Activated T-helper 17 cell treated with anti-CD3 and anti-CD28 coated beads, Interleukin-2, amount 50 U/mL, for 72 hours (primary cell): ENCODE results near the gene NPAS1. TPM values are rescaled to one million over a fixed set of nuclear protein-coding genes. Genes with fewer than 3 reads are reported as not detected.
"Not testable (repeated sequence)": the region's sequence is repeated elsewhere in the genome, so short reads cannot be mapped to it uniquely, and the experiment has no call there.

ENCODE experiments used
- ATAC-seq: fragments of 150-1000 bp; cut with Tn5 transposase; replicated peaks from 2 replicates; pipeline ENCODE4 v1.10.0; 2021; ENCODE audit warnings: mild to moderate bottlenecking, moderate library complexity
- H3K27ac Mint-ChIP-seq: one replicate; pipeline ENCODE4 v1.8.0; 2022; ENCODE audit warnings: mixed read lengths
- H3K27me3 Mint-ChIP-seq: one replicate; pipeline ENCODE4 v1.8.0; 2022; ENCODE audit warnings: mixed read lengths
- H3K36me3 Mint-ChIP-seq: one replicate; pipeline ENCODE4 v1.8.0; 2022; ENCODE audit warnings: low read depth, mild to moderate bottlenecking, mixed read lengths
- H3K4me1 Mint-ChIP-seq: one replicate; pipeline ENCODE4 v1.8.0; 2022; ENCODE audit warnings: mixed read lengths
- H3K4me3 Mint-ChIP-seq: one replicate; pipeline ENCODE4 v1.8.0; 2022; ENCODE audit warnings: mild to moderate bottlenecking, mixed read lengths
- H3K9me3 Mint-ChIP-seq: one replicate; pipeline ENCODE4 v1.8.0; 2022; ENCODE audit warnings: mixed read lengths
- total RNA-seq, 2 donors: library from RNA; stranded (reverse); gene quantifications; one replicate each; pipeline ENCODE4 v1.2.3, GENCODE V29; 2022

The NPAS1 gene
- total RNA-seq, 2 donors from 2014 or later = 0.42 to 0.73 TPM

- Mint-ChIP-seq H3K27me3 (no peaks in the 10 kb centered on the region), H3K27ac (no peak overlapping the region), H3K9me3 (no peaks in the 10 kb centered on the region), H3K4me1 (no peaks in the 10 kb centered on the region), H3K36me3 (peaks cover 50% of the 10 kb centered on the region), H3K4me3 (no peak overlapping the region)
- ATAC-seq = no peak
Measured at GRCh38 chr19:47000373-47000772, 19.3 kb upstream of the NPAS1 start.

DNA sequence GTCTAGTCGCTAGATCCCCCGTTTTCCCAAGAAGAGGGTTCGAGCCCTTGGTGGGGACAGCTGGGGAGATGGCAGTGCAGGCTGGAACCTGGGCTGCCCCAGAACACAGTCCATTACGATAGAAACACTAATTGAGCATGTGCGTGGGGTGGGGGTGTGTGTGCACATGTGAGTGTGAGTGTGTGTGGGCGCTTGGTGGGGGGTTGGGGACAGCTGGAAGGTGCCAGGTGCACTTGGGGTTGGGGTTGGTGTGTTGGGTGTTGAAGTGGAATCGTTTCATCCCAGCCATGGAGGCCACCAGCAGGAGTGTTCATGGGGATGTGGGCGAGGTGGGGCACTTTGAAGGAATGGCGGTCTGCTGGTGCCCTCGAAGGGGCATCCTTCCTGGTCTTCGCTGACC, 18.1 kb upstream of the NPAS1 start:
- no peaks in the 10 kb centered on the region for H3K4me1 Mint-ChIP-seq
- no peaks in the 10 kb centered on the region for H3K27me3 Mint-ChIP-seq
- H3K9me3 Mint-ChIP-seq = peaks cover 3% of the 10 kb centered on the region
- ATAC-seq = no peak
- peaks cover 50% of the 10 kb centered on the region for H3K36me3 Mint-ChIP-seq
- no peak overlapping the region for H3K27ac Mint-ChIP-seq
- H3K4me3 Mint-ChIP-seq = no peak overlapping the region

- Mint-ChIP-seq H3K27ac (no peak overlapping the region), H3K27me3 (no peaks in the 10 kb centered on the region), H3K4me3 (no peak overlapping the region), H3K4me1 (no peaks in the 10 kb centered on the region), H3K36me3 (peaks cover 44% of the 10 kb centered on the region), H3K9me3 (peaks cover 3% of the 10 kb centered on the region)
- ATAC-seq = no peak
Measured at GRCh38 chr19:47002106-47002766, 17.4 kb upstream of the NPAS1 start.

DNA sequence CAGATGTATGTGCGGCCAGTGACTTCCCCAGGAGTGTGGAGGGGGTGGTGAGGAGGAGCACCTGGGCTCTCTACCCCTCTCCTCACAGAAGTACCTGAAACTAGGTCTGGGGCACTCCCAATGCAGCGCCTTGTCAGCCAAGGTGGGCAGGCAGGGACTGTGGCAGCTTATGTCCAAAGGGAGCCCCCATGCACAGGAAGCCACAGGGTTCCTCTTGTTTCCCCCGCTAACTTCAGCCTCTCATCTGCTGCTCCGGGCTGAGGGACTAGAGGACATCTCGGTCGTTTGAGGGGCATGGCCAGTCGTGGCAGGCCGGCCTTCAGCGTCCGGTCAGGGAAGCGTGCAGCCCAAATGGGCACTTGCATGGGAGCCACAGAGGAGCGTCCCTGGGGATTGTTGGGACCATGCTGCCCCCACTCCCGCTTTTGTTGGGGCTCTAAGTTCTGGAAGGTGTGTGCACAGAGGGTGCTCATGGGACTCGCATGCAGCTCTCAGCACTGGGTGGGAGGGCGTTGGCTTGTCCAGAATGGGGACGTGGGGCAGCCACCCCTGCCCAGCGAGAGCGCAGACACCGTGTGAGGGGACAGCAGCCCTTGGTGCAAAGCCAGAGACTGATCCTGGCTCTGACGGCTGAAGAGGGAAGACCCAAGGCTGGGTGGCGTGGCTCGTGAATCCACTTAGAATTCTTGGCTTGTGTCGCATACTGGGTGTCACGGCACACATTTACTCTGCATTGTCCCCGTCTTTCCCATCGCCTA, 16.6 kb upstream of the NPAS1 start:
- Mint-ChIP-seq H3K4me3 (no peak overlapping the region), H3K36me3 (peaks cover 36% of the 10 kb centered on the region), H3K4me1 (no peaks in the 10 kb centered on the region), H3K9me3 (peaks cover 3% of the 10 kb centered on the region), H3K27me3 (no peaks in the 10 kb centered on the region), H3K27ac (peak overlapping the region; percentile 65)
- no peak for ATAC-seq

GRCh38 chr19:47003611-47004465, 15.8 kb upstream of the NPAS1 start:
- Mint-ChIP-seq H3K27me3 (no peaks in the 10 kb centered on the region), H3K4me1 (no peaks in the 10 kb centered on the region), H3K9me3 (peaks cover 3% of the 10 kb centered on the region), H3K36me3 (peaks cover 30% of the 10 kb centered on the region), H3K27ac (peak overlapping the region; percentile 65), H3K4me3 (no peak overlapping the region)
- peak; percentile 16 for ATAC-seq

GRCh38 chr19:47005164-47005641, 14.4 kb upstream of the NPAS1 start:
- H3K27ac Mint-ChIP-seq = no peak overlapping the region
- H3K36me3 Mint-ChIP-seq = peaks cover 18% of the 10 kb centered on the region
- H3K9me3 Mint-ChIP-seq = peaks cover 3% of the 10 kb centered on the region
- H3K27me3 Mint-ChIP-seq = no peaks in the 10 kb centered on the region
- ATAC-seq = no peak
- no peaks in the 10 kb centered on the region for H3K4me1 Mint-ChIP-seq
- H3K4me3 Mint-ChIP-seq = no peak overlapping the region

DNA sequence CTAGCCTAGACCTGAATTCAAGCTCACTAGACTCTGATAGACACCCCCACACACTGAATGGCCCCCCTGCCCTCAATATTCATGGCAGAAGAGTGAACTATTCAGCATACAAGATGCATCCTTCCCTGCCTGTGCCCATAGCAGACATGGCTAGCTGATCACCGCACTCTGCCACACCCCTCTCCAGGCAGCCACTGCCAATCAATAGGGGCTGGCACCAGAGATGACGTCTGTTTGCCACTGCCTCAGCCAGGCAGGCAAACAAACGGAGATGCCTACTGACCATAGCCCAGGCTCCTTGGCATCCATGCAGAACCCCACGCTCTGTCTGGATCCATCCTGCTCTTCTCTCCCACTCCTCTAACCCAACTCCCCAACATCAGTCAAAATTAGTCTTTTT, 13.8 kb upstream of the NPAS1 start:
- Mint-ChIP-seq H3K27ac (no peak overlapping the region), H3K4me3 (no peak overlapping the region), H3K4me1 (no peaks in the 10 kb centered on the region), H3K27me3 (no peaks in the 10 kb centered on the region), H3K36me3 (peaks cover 12% of the 10 kb centered on the region), H3K9me3 (peaks cover 3% of the 10 kb centered on the region)
- peak; percentile 37 for ATAC-seq

DNA sequence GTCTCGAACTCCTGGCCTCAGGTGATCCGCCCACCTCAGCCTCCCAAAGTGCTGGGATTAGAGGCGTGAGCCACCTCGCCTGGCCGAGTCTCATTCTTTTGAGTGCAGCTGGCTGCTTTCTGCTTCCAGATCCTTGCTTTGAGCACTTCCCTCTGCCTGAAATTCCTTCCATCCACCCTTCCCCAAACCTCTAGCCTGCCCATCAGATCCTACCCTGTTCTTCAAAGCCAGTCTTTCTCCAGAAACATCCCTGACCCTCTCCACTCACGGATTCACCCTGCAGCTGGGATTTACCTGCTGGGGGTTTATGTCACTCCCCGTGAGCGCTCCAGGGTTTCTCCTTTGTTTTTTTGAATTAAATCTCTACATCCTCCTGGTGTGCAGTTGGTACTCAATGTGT, 13.1 kb upstream of the NPAS1 start:
- Mint-ChIP-seq H3K4me3 (no peak overlapping the region), H3K27me3 (no peaks in the 10 kb centered on the region), H3K36me3 (peaks cover 5% of the 10 kb centered on the region), H3K27ac (peak overlapping the region; percentile 41), H3K4me1 (no peaks in the 10 kb centered on the region), H3K9me3 (peaks cover 3% of the 10 kb centered on the region)
- no peak for ATAC-seq

DNA sequence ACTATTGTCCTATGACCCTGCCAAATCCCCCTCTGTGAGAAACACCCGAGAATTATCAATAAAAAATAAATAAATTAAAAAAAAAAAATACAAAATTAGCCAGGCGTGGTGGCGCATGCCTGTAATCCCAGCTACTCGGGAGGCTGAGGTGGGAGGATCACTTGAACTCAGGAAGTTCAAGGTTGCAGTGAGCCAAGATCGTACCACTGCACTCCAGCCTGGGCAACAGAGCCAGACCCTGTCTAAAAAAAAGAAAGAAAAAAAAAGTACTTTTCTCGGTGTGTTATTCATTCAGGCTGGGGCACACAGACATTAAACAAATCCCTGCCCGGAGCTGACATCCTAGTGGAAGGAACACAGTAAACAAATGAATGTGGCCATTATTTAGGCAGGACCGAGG, 9.1 kb upstream of the NPAS1 start:
- not testable (repeated sequence) for H3K4me3 Mint-ChIP-seq, H3K4me1 Mint-ChIP-seq, H3K27ac Mint-ChIP-seq, H3K36me3 Mint-ChIP-seq, H3K27me3 Mint-ChIP-seq, H3K9me3 Mint-ChIP-seq, ATAC-seq

GRCh38 chr19:47012617-47013016, 7.0 kb upstream of the NPAS1 start:
- Mint-ChIP-seq H3K27ac (peak overlapping the region; percentile 52), H3K36me3 (no peaks in the 10 kb centered on the region), H3K27me3 (no peaks in the 10 kb centered on the region), H3K9me3 (no peaks in the 10 kb centered on the region), H3K4me3 (peak overlapping the region; percentile 39), H3K4me1 (peaks cover 10% of the 10 kb centered on the region)
- no peak for ATAC-seq

DNA sequence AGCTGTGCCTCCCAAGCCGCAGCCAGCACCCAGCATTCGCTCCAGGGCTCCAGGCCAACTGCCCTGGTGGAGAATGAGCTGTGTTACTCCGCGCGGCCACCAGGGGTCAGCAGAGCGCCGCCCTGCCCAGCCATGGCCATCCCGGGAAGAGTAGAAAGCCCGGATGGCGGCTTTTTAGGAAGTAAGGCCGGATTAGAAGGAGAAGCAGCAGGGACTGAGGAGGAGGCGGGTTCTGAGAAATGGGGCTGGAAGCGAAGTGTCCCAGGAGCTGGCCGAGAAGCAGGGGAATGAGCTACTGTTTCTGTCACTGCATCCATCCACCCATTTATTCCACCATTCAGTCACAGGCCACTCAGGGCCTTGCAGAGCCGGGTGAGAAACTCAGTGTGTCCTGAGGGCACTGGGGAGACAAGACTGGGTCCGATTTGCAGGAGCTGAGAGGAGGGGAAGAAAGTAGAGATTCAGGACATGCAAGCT, 6.6 kb upstream of the NPAS1 start:
- no peaks in the 10 kb centered on the region for H3K27me3 Mint-ChIP-seq

DNA sequence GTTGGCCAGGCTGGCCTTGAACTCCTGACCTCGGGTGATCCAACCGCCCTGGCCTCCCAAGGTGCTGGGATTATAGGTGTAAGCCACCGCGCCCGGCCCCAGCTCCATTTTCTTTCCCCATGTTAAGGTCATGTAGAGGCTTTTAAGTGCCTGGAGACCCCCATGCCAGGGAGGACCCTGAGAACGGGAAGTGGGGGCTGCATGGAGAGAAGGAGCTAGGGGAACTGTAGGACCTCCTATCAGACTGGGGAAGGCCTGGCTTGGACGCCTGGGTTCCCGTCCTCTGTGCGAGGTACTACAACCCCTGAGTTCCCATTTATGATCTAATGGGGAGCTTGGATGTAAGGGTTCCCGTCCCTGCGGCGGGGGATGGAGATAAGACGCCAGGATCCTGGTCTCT, 714 bp upstream of the NPAS1 start:
- Mint-ChIP-seq H3K4me3 (peak overlapping the region; percentile 11), H3K36me3 (no peaks in the 10 kb centered on the region), H3K9me3 (no peaks in the 10 kb centered on the region), H3K4me1 (no peaks in the 10 kb centered on the region), H3K27me3 (peaks cover 23% of the 10 kb centered on the region), H3K27ac (no peak overlapping the region)
- no peak for ATAC-seq

More for the DNA sequence above, 6.6 kb upstream of the NPAS1 start:
- peak; percentile 93 for ATAC-seq
- Mint-ChIP-seq H3K4me3 (peak overlapping the region; percentile 39), H3K27ac (peak overlapping the region; percentile 52), H3K36me3 (no peaks in the 10 kb centered on the region), H3K4me1 (peaks cover 10% of the 10 kb centered on the region), H3K9me3 (no peaks in the 10 kb centered on the region)

DNA sequence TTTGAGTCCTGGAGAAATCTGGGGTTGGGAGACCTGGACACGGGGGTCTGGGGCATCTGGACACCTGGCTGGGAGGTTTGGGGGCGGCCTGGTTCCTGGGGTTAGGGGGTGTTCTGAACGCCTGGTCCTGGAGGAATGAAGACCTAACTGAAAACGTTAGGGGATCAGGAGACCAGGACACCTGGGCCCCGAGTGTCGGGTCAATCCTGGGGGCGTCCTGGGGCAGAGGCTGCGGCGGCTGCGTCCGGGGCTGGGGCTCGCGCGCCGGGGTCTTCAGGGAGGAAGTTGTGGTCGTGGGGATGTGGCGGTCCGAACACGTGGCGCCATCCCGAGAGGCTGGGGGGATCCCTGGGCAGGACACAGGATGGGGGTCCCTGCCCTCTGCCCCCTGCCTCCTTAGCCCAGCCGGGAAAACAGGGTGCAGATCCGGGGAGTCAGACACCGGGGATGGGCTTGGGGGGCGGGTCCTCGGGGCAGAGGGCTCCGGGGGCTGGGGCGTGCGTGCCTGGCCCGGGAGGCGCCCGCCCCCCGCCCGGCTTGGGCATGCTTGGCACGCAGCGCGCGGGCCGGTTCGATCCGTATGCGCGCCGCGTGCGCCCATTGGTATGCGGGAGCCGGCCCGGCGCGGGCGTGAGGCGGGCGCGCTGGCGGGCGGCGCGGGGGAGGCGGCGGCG, 632 bp downstream of the NPAS1 start:
- Mint-ChIP-seq H3K27me3 (peaks cover 26% of the 10 kb centered on the region), H3K27ac (no peak overlapping the region), H3K4me1 (no peaks in the 10 kb centered on the region), H3K36me3 (no peaks in the 10 kb centered on the region), H3K4me3 (no peak overlapping the region), H3K9me3 (no peaks in the 10 kb centered on the region)
- no peak for ATAC-seq

GRCh38 chr19:47020992-47021496, 1.4 kb downstream of the NPAS1 start:
- ATAC-seq = no peak
- Mint-ChIP-seq H3K36me3 (no peaks in the 10 kb centered on the region), H3K27me3 (peaks cover 27% of the 10 kb centered on the region), H3K4me1 (no peaks in the 10 kb centered on the region), H3K9me3 (no peaks in the 10 kb centered on the region), H3K4me3 (peak overlapping the region; percentile 33), H3K27ac (no peak overlapping the region)
